Loucy (cell line): ENCODE measurements around the gene SMIM29.
A peak's percentile ranks its signal among the peaks of the same experiment; 100 is the strongest.

Source experiments
- H2AFZ ChIP-seq: fragments of 200-600 bp; sonication (generic); 2 replicates; pipeline ENCODE4 v1.6.0; 2016; ENCODE audit warnings: antibody characterized with exemption, mild to moderate bottlenecking, low read length, moderate library complexity
- H3F3A ChIP-seq: fragments of 200-600 bp; 2 replicates; pipeline ENCODE4 v1.6.0; 2016; ENCODE audit warnings: antibody characterized with exemption, low read depth, mild to moderate bottlenecking
- H3K27me3 ChIP-seq: fragments of 200-600 bp; sonication (generic); 2 replicates; pipeline ENCODE4 v1.6.1; 2014; ENCODE audit warnings: low read length, mild to moderate bottlenecking; ENCODE audit not compliant: insufficient read depth, poor library complexity, severe bottlenecking
- H3K36me3 ChIP-seq: fragments of 200-600 bp; sonication (generic); 2 replicates; pipeline ENCODE4 v1.6.1; 2016; ENCODE audit warnings: low read length; ENCODE audit not compliant: insufficient read depth
- H3K4me1 ChIP-seq: fragments of 200-600 bp; sonication (generic); 2 replicates; pipeline ENCODE4 v1.5.1; 2014; ENCODE audit warnings: low read length, mild to moderate bottlenecking; ENCODE audit not compliant: insufficient read depth, poor library complexity, severe bottlenecking
- H3K4me2 ChIP-seq: fragments of 200-600 bp; sonication (generic); 2 replicates; pipeline ENCODE4 v1.6.0; 2014; ENCODE audit warnings: antibody characterized with exemption, low read length, low read depth, mild to moderate bottlenecking; ENCODE audit not compliant: poor library complexity, severe bottlenecking
- H3K4me3 ChIP-seq: fragments of 200-600 bp; sonication (generic); 2 replicates; pipeline ENCODE4 v1.5.1; 2014; ENCODE audit warnings: low read length, mild to moderate bottlenecking, mixed read lengths; ENCODE audit not compliant: poor library complexity, severe bottlenecking
- H3K79me2 ChIP-seq: fragments of 200-600 bp; sonication (generic); 2 replicates; pipeline ENCODE4 v1.6.1; 2014; ENCODE audit warnings: low read length; ENCODE audit not compliant: insufficient read depth
- H3K9ac ChIP-seq: fragments of 200-600 bp; sonication (generic); 2 replicates; pipeline ENCODE4 v1.6.0; 2014; ENCODE audit warnings: mild to moderate bottlenecking, low read depth, low read length, moderate library complexity; ENCODE audit not compliant: poor library complexity, severe bottlenecking
- H3K9me2 ChIP-seq: fragments of 200-600 bp; sonication (generic); replicated peaks from 2 replicates; pipeline ENCODE4 v1.6.1; 2016; ENCODE audit warnings: low read depth, low read length, mixed read lengths
- H3K9me3 ChIP-seq: fragments of 200-600 bp; sonication (generic); 2 replicates; pipeline ENCODE4 v1.6.1; 2014; ENCODE audit warnings: mild to moderate bottlenecking, antibody characterized with exemption, low read length, low read depth; ENCODE audit not compliant: insufficient read depth
- H4K20me1 ChIP-seq: fragments of 200-600 bp; sonication (generic); 2 replicates; pipeline ENCODE4 v1.6.0; 2014; ENCODE audit warnings: antibody characterized with exemption, low read length, mild to moderate bottlenecking; ENCODE audit not compliant: insufficient read depth, poor library complexity, severe bottlenecking
- EZH2phosphoT487 ChIP-seq: fragments of 200-600 bp; IDR thresholded peaks from 2 replicates; pipeline ENCODE4 v1.6.1; 2018; ENCODE audit warnings: antibody characterized with exemption, mild to moderate bottlenecking, moderate library complexity, borderline replicate concordance
- TF ChIP-seq, protein P1 (sequence below): fragments of 200-600 bp; sonication (generic); conservative IDR thresholded peaks from 2 replicates; pipeline ENCODE4 v1.5.1; 2014; ENCODE audit warnings: mild to moderate bottlenecking, antibody characterized with exemption, low read length

SMIM29 gene

DNA sequence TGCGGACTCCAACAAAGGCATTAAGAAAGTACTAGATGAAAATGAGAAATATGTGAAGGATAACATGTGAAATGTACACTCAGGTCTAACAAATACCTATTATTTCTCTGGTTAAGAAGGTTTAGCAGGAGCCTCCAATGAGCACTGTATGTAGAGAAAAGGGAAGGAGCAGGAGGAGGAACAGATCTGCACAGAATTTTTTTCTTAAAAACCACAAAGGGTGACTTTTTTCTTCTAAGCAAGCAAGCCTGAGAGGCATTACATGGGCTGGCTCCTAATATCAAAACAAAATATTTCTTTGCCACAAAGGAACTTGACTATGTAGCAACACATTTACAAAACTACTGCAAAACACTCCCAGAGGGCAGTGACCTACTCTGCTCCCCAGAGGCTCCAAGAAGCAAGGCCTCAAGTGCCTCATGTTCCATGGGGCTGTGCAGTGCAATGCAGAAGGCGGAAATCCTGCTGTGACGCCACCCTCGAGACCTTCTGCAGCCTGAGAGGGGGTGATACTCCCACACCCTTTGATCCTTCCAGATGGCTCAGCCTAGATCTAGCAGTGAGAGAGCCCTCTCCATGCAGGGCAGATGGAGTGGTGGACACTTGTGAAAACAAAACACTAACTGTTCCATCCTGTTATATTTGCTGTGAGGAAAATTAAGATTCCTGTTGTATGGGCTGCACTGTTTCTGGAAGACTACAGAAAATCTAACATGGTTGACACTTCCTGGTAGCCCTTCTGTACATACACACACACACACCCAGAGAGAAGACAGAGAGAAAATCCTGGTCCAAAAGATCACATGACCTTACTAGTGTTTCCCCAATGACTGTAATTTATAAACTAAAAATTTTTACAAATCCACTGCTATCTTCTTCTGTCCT is 36.0 kb upstream of the SMIM29 start:
- Histone ChIP-seq H2AFZ (no peak overlapping the region), H3K79me2 (no peaks in the 10 kb centered on the region), H3K9me2 (no peaks in the 10 kb centered on the region), H3K27me3 (no peaks in the 10 kb centered on the region), H3K4me2 (peak overlapping the region; percentile 33), H3K9ac (peak overlapping the region; percentile 21), H3K4me1 (peaks cover 43% of the 10 kb centered on the region), H3K4me3 (no peak overlapping the region), H3K36me3 (peaks cover 10% of the 10 kb centered on the region; the same call in 1 of the 2 replicates), H3F3A (no peaks in the 10 kb centered on the region; the same call in 1 of the 2 replicates), H4K20me1 (no peaks in the 10 kb centered on the region), H3K9me3 (no peaks in the 10 kb centered on the region)
- TF ChIP-seq, protein P1, sequence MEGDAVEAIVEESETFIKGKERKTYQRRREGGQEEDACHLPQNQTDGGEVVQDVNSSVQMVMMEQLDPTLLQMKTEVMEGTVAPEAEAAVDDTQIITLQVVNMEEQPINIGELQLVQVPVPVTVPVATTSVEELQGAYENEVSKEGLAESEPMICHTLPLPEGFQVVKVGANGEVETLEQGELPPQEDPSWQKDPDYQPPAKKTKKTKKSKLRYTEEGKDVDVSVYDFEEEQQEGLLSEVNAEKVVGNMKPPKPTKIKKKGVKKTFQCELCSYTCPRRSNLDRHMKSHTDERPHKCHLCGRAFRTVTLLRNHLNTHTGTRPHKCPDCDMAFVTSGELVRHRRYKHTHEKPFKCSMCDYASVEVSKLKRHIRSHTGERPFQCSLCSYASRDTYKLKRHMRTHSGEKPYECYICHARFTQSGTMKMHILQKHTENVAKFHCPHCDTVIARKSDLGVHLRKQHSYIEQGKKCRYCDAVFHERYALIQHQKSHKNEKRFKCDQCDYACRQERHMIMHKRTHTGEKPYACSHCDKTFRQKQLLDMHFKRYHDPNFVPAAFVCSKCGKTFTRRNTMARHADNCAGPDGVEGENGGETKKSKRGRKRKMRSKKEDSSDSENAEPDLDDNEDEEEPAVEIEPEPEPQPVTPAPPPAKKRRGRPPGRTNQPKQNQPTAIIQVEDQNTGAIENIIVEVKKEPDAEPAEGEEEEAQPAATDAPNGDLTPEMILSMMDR: no peak
- no peak for TF ChIP-seq EZH2phosphoT487

DNA sequence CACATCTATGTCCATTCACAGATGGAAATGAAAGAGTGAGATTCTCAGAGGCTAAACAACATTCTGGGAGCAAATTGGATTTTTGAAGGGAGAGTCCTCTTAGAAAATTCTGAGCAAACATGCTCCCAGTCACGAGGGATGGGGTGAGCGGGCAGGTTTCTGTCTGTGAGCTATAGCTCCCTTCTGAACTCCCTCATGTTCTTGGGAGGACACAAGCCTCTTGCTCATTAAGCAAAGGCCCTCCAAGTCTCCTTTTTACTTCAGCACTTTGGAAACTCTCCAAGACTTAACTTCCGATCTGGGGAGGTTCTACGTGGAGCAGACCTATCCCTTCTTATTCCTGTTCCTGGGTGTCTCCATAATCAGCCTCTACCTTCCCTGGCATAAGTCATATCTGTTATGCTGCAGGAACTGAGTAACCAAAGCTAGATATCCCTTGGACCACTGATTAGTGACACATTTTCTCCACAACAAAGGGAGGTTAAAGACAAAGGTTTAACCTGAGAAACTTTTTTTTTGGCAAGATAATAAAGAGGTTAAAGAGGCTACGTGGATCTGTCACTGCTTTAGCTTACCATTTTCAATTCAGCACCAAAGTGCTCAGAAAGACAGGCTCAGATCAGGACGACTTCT is 33.0 kb upstream of the SMIM29 start:
- no peaks in the 10 kb centered on the region for H3K9me2 ChIP-seq
- no peaks in the 10 kb centered on the region for H4K20me1 ChIP-seq
- H3K4me1 ChIP-seq: peaks cover 24% of the 10 kb centered on the region
- H3K4me3 ChIP-seq: no peak overlapping the region
- H3K9ac ChIP-seq: no peak overlapping the region
- no peak for TF ChIP-seq EZH2phosphoT487
- TF ChIP-seq, protein P1: no peak
- no peaks in the 10 kb centered on the region for H3K9me3 ChIP-seq
- H2AFZ ChIP-seq: no peak overlapping the region
- H3K79me2 ChIP-seq: no peaks in the 10 kb centered on the region
- no peak overlapping the region for H3K4me2 ChIP-seq
- H3F3A ChIP-seq: no peaks in the 10 kb centered on the region; the same call in 1 of the 2 replicates
- H3K27me3 ChIP-seq: no peaks in the 10 kb centered on the region
- H3K36me3 ChIP-seq: peaks cover 3% of the 10 kb centered on the region; the same call in 1 of the 2 replicates

DNA sequence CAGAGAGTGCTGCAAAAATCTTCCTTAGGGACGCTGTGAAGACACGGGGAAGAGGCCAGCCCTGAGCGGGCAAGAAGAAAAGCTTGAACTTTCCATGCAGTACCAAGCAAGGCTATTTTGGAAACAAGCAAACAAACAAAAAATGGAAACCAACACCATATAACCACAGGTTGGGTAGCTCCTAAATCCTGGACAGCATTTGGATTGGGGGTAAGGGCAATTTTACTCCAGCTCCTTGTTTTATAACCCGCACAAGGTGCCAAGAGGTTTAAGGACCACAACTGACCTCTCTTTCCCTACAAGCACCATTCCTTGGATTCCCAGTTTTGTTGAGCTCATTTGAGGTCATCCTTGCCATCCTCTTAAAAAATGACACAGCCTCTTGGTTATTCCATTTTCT is 31.4 kb upstream of the SMIM29 start:
- Histone ChIP-seq H3K79me2 (no peaks in the 10 kb centered on the region), H3K9ac (no peak overlapping the region), H3K4me2 (no peak overlapping the region), H3K36me3 (peaks cover 3% of the 10 kb centered on the region; the same call in 1 of the 2 replicates), H3K4me1 (peaks cover 25% of the 10 kb centered on the region), H4K20me1 (no peaks in the 10 kb centered on the region), H3K9me3 (no peaks in the 10 kb centered on the region), H3F3A (no peaks in the 10 kb centered on the region; the same call in 1 of the 2 replicates), H3K9me2 (no peaks in the 10 kb centered on the region), H3K4me3 (no peak overlapping the region), H2AFZ (no peak overlapping the region), H3K27me3 (no peaks in the 10 kb centered on the region)
- TF ChIP-seq, protein P1: no peak
- no peak for TF ChIP-seq EZH2phosphoT487
